HepG2 (cell line): ENCODE measurements around the gene DENND4C. TPM values are rescaled to one million over a fixed set of nuclear protein-coding genes. Genes with fewer than 3 reads are reported as not detected.
A peak's percentile ranks its signal among the peaks of the same experiment; 100 is the strongest.
"Not testable (repeated sequence)": the region's sequence is repeated elsewhere in the genome, so short reads cannot be mapped to it uniquely, and the experiment has no call there.

Experiments used
- ATAC-seq: fragments of 200-7000 bp; cut with Tn5 transposase; 3 replicates; pipeline ENCODE4 v1.9.1; 2020; ENCODE audit warnings: mild to moderate bottlenecking, moderate library complexity
- BruUV-seq: library from RNA; stranded (reverse); fragments of 400-500 nt; replicated peaks from 2 replicates; lab custom pipeline; 2021; lab: Mats Ljungman, UMichigan
- CTCF ChIA-PET: fragments of 300-600 bp; formaldehyde crosslinking; extraction: SDS; loops from one replicate; lab custom pipeline; 2021; ENCODE audit warnings: low total read pairs, inconsistent platforms, low intra/inter-chr PET ratio; lab: Yijun Ruan, JAX
- POLR2A ChIA-PET: fragments of 350-600 bp; sonication (Branson Sonifier 250); formaldehyde crosslinking; loops from one replicate; lab custom pipeline; 2020; ENCODE audit warnings: antibody characterized with exemption, inconsistent platforms; lab: Yijun Ruan, JAX
- DNase-seq: peaks from one replicate; pipeline ENCODE4 v3.0.0-alpha.2; 2015; ENCODE audit warnings: low spot score
- FAIRE-seq: peaks from 3 replicates; lab custom pipeline; 2011; peaks lifted over from hg19 to GRCh38; lab: Jason Lieb, UNC
- H2AFZ ChIP-seq: one replicate; pipeline ENCODE4 v1.6.1; 2011; ENCODE audit warnings: low read length, inconsistent platforms
- H3K27ac ChIP-seq: fragments of 300-600 bp; 3 replicates; pipeline ENCODE4 v1.8.0; 2011; ENCODE audit warnings: mixed run types, mild to moderate bottlenecking, mixed read lengths, low read length, inconsistent platforms; ENCODE audit not compliant: insufficient read depth; ENCODE audit errors: extremely low read length
- H3K27me3 ChIP-seq, 2 experiments: fragments of 200-600 bp in 1 of 2; 2 replicates in 1 of 2; 3 replicates in 1 of 2; pipeline versions ENCODE4 v1.6.0 to v1.8.0; 2011; ENCODE audit warnings: low read length in 2 of 2, mild to moderate bottlenecking in 2 of 2, moderate library complexity in 2 of 2, inconsistent platforms in 1 of 2; ENCODE audit not compliant: insufficient read depth in 2 of 2, control insufficient read depth in 1 of 2
- H3K36me3 ChIP-seq, 2 experiments: fragments of 200-600 bp in 1 of 2; replicated peaks in 1 of 2; 2 replicates in 1 of 2; 3 replicates in 1 of 2; pipeline versions ENCODE4 v1.5.1 to v1.8.0; 2011; ENCODE audit warnings: low read length in 2 of 2, inconsistent platforms in 1 of 2; ENCODE audit not compliant: insufficient read depth in 2 of 2, control insufficient read depth in 1 of 2
- H3K4me1 ChIP-seq: 2 replicates; pipeline ENCODE4 v1.5.1; 2012; ENCODE audit warnings: low read length, inconsistent platforms; ENCODE audit not compliant: insufficient read depth
- H3K4me2 ChIP-seq: 2 replicates; pipeline ENCODE4 v1.6.0; 2011; ENCODE audit warnings: low read depth, low read length, inconsistent platforms
- H3K4me3 ChIP-seq, 3 experiments: fragments of 200-600 bp in 1 of 3; sonication (generic), shearing (Covaris generic) in 1 of 3; replicated peaks in 1 of 3; 2 replicates each; pipeline ENCODE4 v1.5.1; 2011 to 2016; ENCODE audit warnings: low read length in 3 of 3, inconsistent platforms in 2 of 3, low read depth in 2 of 3, mild to moderate bottlenecking in 2 of 3, control low read depth in 1 of 3, mixed read lengths in 1 of 3; ENCODE audit not compliant: insufficient read depth in 1 of 3
- H3K79me2 ChIP-seq: one replicate; pipeline ENCODE4 v1.6.1; 2011; ENCODE audit warnings: low read length, inconsistent platforms; ENCODE audit not compliant: insufficient read depth
- H3K9ac ChIP-seq: 2 replicates; pipeline ENCODE4 v1.6.0; 2011; ENCODE audit warnings: mild to moderate bottlenecking, low read depth, low read length, inconsistent platforms; ENCODE audit not compliant: insufficient read depth
- H3K9me3 ChIP-seq: 2 replicates; pipeline ENCODE4 v1.5.1; 2012; ENCODE audit warnings: mild to moderate bottlenecking, low read length
- H4K20me1 ChIP-seq: 2 replicates; pipeline ENCODE4 v1.6.0; 2011; ENCODE audit warnings: inconsistent platforms, mild to moderate bottlenecking, low read length, moderate library complexity; ENCODE audit not compliant: insufficient read depth
- AKNA ChIP-seq: sonication (generic); formaldehyde crosslinking; IDR thresholded peaks from 2 replicates; pipeline ENCODE4 v1.4.0; 2020; ENCODE audit warnings: missing genetic modification reagents, borderline replicate concordance
- ARID2 ChIP-seq: sonication (generic); formaldehyde crosslinking; IDR thresholded peaks from 2 replicates; pipeline ENCODE4 v1.8.1; 2022; ENCODE audit warnings: mild to moderate bottlenecking, missing genetic modification reagents, borderline replicate concordance
- ATF4 ChIP-seq, 2 experiments: fragments of 450-650 bp in 1 of 2; sonication (generic) in 1 of 2; formaldehyde crosslinking; IDR thresholded peaks; 2 replicates each; pipeline versions ENCODE4 v1.5.0 to v1.8.0; 2020 to 2022; ENCODE audit warnings: mild to moderate bottlenecking in 1 of 2, missing genetic modification reagents in 1 of 2
- IKZF4 ChIP-seq: sonication (generic); formaldehyde crosslinking; IDR thresholded peaks from 2 replicates; pipeline ENCODE4 v1.5.1; 2020; ENCODE audit warnings: borderline replicate concordance, mild to moderate bottlenecking, low read depth, missing genetic modification reagents; ENCODE audit errors: not compliant biosample characterization
- MAFK ChIP-seq, 2 experiments: IDR thresholded peaks in 1 of 2; conservative IDR thresholded peaks in 1 of 2; 2 replicates each; pipeline ENCODE4 v1.6.1; 2011; ENCODE audit warnings: improper control_type of control experiment in 2 of 2, low read length in 2 of 2
- ZNF121 ChIP-seq: sonication (generic); formaldehyde crosslinking; IDR thresholded peaks from 2 replicates; pipeline ENCODE4 v1.5.0; 2020; ENCODE audit warnings: mild to moderate bottlenecking, missing genetic modification reagents
- ZNF224 ChIP-seq: sonication (generic); formaldehyde crosslinking; IDR thresholded peaks from 2 replicates; pipeline ENCODE4 v1.5.0; 2020; ENCODE audit warnings: mild to moderate bottlenecking, missing genetic modification reagents
- WGBS: methylation state at CpG from one replicate; pipeline ENCODE4 v1.1.6; 2017; ENCODE audit warnings: low lambda C conversion rate; 5-methylcytosine and 5-hydroxymethylcytosine counted together
- in situ Hi-C: cut with HindIII; loops from 2 replicates; pipeline ENCODE4 v1.10.0; 2017; ENCODE audit warnings: low pct_unique_long_range_greater_than_20kb; ENCODE audit not compliant: extremely low pct_ligation_motif_present
- intact Hi-C: fragments of 100-400 bp; cut with micrococcal nuclease; formaldehyde crosslinking; loops from one replicate; pipeline ENCODE4 v1.10.0; 2022; ENCODE audit not compliant: unreplicated experiment
- polyA plus RNA-seq, 8 experiments: library from polyadenylated mRNA; depleted of rRNA in 3 of 8; stranded (reverse) in 7 of 8; unstranded in 1 of 8; fragments of >200 nt; fragmentation: Illumina TruSeq in 4 of 8; extraction: Trizol in 4 of 8; gene quantifications; 2 replicates each; pipeline versions ENCODE4 v1.2.1 to v1.2.3, GENCODE V29; 2011 to 2016; ENCODE audit warnings: low read depth in 4 of 8, missing spikeins in 1 of 8, mixed read lengths in 1 of 8; ENCODE audit not compliant: insufficient read depth in 1 of 8
- total RNA-seq, 5 experiments: library from RNA; depleted of rRNA; stranded (reverse); fragments of >200 nt; fragmentation: Illumina TruSeq; extraction: Trizol; gene quantifications; 2 replicates each; pipeline ENCODE4 v1.2.3, GENCODE V29; 2016; ENCODE audit warnings: low read depth in 1 of 5

Gene DENND4C
- total and polyA plus RNA-seq, 2 of the 13 experiments (the other 11 are each of a cell fraction or from before 2014, with no cell fraction given) = 19.1 to 27.2 TPM

- Histone ChIP-seq H3K27ac (no peak overlapping the region), H3K4me2 (no peak overlapping the region), H3K9ac (no peak overlapping the region), H2AFZ (no peak overlapping the region), H3K4me3 (no peak overlapping the region), H4K20me1 (peaks cover 10% of the 10 kb centered on the region; the same call in 1 of the 2 replicates), H3K79me2 (peaks cover 76% of the 10 kb centered on the region), H3K9me3 (no peaks in the 10 kb centered on the region), H3K36me3 (no peaks in the 10 kb centered on the region), H3K27me3 (no peaks in the 10 kb centered on the region), H3K4me1 (peaks cover 15% of the 10 kb centered on the region)
- intact Hi-C loops (loop anchor here (2.0 kb wide), 1 partner anchor 13 kb away; no protein-coding TSS in a partner anchor), in situ Hi-C loops (no loop called here)
- BruUV-seq = no TSS peak
- no peak for ATAC-seq
- DNase-seq = no peak
- TF ChIP-seq ATF4 (CRISPR knock-in tag; IDR thresholded peaks at IDR 0.05) = no peak
- no peak for TF ChIP-seq IKZF4
- no peak for TF ChIP-seq ARID2 (CRISPR knock-in tag)
- no peak for TF ChIP-seq ZNF224 (CRISPR knock-in tag)
- no peak for TF ChIP-seq MAFK (conservative IDR thresholded peaks at IDR 0.05 in 1 of 2, IDR thresholded peaks at IDR 0.05 in 1 of 2; ENCODE audit: low read length in 2 of 2)
- peak; percentile 67 for TF ChIP-seq ZNF121
- TF ChIP-seq AKNA (CRISPR knock-in tag) = no peak
- CTCF ChIA-PET = no interaction called here
- FAIRE-seq = no peak
- POLR2A ChIA-PET = no interaction called here
Observed at GRCh38 chr9:19255821-19256220, 25.3 kb downstream of the DENND4C start.

GRCh38 chr9:19259665-19260255, 29.3 kb downstream of the DENND4C start:
- BruUV-seq, H3K27ac ChIP-seq, FAIRE-seq, H3K4me2 ChIP-seq, H4K20me1 ChIP-seq, H3K9ac ChIP-seq, H2AFZ ChIP-seq, H3K9me3 ChIP-seq, H3K27me3 ChIP-seq, H3K4me3 ChIP-seq, POLR2A ChIA-PET, DNase-seq, H3K4me1 ChIP-seq, intact Hi-C loops, ATAC-seq, in situ Hi-C loops, CTCF ChIA-PET, H3K36me3 ChIP-seq: not testable (repeated sequence)
- 97% methylated on average over 8 of the region's 8 CpGs for WGBS
- peaks cover 74% of the 10 kb centered on the region for H3K79me2 ChIP-seq
